Skin of body (tissue), 2 donors: ENCODE results near the gene TMEM208. TPM values are rescaled to one million over a fixed set of nuclear protein-coding genes. Genes with fewer than 3 reads are reported as not detected.

Source experiments
- DNase-seq: peaks from one replicate; lab custom pipeline; 2025; lab: John Stamatoyannopoulos, UW
- total RNA-seq: library from RNA; depleted of rRNA; stranded (reverse); fragments of >200 nt; gene quantifications from one replicate; pipeline ENCODE4 v1.2.3, GENCODE V29; 2014

Gene TMEM208
- total RNA-seq, 1 donor from 2014 or later, result 22.0 TPM

DNA sequence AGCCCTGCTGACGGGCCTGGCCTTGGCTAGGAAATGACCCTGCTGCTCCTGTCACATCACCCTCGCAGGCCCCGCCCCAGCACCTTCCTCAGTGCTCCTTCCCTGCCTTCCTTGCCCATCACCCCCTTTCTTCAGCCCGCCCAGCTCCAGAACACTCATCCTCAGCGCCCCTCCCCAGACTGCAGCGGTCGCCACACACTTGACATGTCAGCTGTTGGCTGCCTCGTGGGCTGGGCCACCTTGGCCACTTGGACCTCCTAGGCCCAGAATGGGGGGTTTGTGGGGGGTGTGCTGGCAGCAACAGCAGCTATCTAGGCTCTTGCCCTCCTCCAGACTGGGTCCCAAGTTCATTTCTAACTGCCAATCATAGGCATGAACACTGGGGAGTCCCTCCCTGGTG is 17.4 kb upstream of the TMEM208 start:
- DNase-seq, result no peak

DNA sequence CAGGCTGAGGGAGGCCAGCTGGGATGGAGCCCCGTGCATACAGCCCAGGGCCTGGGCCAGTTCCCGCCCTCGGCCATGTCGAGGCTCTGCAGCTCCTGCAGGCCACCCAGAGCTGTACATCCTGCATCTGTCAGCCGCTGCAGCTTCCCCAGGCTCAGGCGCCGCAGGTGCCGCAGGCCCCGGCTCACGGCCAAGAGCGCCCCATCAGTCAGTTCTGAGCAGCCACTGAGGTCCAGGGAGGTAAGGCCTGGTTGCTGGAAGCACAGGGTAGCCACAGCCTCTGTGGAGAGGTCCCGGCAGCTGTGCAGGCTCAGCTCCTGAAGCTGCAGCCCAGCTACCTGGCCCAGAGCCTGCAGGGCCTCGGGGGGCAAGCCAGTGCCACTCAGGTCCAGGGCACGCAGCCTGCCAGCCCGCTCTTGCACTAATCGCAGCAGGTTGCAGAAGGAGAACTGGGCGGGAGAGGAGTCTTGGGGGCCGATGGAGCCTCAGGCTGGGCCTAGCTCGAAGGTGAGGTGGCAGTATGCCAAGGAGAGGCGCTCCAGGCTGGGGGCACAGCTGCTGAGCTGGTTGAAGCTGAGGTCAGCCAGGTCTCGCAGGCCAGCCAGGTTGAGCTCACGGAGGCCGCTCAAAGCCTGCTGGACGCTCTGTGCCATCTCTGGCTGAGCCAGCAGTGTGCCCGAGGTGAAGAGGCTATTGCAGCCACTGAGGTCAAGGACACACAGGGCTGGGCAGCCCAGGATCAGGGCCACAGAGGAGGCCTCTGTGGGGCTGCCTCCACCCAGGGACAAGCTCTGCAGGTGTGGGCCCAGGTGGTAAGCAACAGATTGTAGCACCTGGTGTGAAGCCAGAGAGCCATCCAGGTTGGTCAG is 16.6 kb upstream of the TMEM208 start:
- no peak for DNase-seq

DNA sequence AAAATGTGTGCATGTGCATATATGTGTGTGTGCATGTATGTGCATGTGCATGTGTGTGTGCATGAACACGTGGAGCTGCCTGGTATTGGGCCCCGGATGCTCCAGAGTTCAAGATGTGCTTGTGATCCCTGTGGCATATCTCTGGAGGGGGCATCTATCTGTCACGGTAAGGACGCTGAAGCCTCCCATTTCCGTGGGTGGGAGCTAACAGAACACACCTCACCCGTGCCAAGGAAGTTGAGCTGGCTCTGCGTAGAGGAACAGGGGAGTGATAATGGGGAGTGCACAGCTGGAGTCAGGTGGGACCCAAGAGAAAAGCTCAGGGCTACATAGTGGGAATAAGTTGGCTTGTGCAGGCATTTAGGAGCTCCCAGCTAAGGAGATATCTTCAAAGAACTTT is 15.3 kb upstream of the TMEM208 start:
- DNase-seq, result no peak

DNA sequence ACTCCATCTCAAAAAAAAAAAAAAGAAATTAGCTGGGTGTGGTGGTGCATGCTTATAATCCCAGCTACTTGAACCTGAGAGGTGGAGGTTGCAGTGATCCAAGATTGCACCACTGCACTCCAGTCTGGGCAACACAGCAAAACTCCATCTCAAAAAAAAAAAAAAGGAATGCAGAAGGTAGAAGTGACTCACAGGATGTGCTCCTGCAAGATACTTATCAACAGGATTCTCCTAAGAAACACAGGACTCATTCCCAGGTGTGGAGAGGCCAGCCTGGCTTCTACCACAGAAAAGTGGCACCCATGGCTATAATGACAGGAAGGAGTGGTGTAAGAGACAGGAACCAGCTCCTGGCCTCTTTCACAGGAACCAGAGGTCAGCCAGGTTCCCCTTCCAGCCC is 14.2 kb upstream of the TMEM208 start:
- DNase-seq, result no peak

DNA sequence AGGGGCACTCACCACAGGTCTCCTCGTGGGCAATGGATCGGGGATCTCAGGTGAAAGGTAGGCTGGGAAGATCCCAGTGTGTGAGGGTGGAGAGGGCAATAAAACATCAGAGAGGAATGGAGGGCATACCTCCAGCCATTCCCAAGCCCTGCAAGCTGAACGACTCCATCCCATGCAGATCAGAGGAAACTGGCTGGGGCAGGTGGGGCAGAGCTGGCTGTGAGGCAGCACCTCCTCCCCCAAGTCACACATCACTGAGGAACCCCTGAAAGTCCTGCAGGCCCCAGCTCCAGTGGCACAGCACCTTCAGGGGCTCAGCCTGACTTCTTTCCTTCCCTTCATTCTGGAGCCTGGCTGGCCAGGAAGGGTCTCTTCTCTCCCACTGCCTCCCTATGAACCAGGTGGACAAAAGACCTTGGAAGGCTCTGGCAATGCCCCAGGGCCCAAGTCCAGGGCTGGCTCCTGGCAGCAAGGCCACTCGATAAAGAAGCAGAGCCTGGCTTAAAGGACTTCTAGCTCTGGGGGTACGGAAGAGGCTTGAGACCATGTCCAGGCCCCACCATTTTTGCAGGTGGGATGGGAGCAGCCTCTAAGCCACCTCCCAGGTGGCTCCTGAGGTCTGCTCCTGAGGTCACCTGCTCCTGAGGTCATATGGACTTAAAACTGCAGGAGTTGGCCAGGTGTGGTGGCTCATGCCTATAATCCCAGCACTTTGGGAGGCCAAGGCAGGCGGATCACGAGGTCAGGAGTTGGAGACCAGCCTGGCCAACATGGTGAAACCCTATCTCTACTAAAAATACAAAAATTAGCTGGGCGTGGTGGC is 13.5 kb upstream of the TMEM208 start:
- DNase-seq, result no peak

DNA sequence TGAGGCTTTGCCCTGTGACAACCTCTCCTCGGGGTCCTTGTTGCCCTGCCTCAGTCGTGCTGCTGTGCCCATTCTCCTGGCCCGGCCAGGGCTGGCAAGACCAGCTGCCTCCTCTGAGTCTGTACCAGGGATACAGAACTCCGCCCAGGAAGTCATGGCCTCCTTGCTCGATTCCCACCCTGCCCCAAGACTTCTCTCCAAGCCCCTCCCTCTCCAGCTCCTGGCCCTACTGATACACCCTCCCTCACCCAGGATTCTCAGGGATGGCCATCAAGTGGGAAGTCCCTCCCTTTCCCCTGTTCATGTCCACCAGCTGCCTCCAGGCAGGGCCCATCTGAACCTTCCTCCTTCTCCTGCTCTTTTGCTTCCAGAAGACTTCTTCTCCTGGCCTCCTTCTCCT is 11.2 kb upstream of the TMEM208 start:
- no peak for DNase-seq

DNA sequence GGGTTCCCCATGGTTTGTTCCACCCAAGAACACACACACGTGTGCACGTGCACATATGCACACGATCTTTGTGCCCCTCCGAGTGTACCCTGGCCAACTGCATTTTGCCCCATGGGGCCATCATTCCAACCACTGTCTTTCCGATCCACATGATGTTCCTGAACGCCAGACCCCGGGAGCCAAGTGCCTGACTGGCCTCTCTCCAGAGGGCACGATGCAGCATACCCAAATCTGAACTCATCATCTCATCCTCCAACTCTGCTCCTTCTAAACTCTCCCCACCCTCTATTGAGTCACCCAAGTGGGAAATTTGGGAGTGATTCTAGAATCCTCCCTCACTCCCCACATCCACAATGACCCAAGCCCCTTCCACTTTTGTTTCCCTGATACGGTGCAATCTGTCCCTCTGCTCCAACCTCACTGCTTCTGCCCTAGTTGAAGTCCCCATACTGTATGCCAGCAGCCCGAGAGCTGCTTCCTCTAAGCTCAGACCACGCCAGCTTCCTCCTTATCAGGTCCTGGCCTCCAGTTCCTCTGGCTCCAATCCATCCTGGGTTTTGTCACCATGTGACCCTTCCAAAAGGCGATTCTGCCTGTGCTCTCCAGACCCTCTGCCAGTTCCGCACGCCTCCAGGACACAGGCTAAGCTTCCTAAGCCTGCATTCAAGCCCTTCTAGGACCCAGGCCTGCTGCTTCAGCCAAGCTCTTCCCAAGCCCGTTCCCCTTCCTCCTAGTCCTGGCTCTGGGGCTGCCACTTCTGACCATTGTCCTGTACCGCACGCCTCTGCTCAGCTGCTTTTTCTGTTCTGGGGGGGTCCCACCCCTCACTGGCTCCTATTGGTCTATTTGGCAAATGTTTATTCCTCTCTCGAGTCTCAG is 10.1 kb upstream of the TMEM208 start:
- DNase-seq, result no peak

DNA sequence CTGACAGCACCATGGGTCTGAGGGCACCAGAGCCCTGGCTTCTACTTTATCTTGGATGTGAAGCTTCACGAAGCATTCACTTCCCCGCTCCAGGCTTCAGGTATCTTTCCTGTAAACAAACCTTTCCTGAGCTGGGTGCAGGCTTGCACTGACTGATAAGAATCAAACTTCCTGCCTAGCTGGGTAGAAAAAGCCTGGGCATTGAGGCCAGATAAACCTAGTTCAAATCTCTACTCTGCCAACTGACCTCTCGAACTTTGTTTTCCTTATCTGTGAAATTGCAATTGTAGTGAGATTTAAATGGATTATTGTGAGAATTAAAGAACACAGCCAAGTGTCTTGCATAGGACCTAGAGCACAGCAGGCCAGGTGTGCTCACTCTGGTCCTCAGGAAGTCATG is 2.9 kb upstream of the TMEM208 start:
- no peak for DNase-seq

DNA sequence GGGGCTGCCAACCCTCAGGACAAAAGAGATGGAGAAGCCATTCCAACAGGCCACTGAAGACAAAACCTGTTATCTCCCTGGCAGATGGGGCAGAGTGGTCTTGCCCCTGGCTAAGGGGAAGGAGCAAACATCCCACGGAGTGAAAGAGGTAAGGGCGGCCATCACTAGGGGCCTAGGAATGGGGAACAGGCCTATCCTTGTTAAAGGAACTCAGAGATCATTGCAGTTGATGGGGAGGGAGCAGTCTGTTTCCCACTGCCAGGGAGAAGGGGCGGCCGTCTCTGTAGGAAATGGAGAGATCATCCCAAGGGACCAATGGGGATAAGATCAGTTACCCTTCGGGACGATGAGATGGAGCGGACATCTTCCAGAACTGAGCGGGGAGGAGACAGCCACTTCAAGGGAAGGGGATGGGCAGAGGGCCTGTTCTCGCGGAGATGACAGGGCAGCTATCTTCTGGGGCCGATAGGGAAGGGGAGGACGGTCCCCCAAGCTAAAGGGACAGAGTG is 581 bp upstream of the TMEM208 start:
- DNase-seq, result peak; percentile 44

DNA sequence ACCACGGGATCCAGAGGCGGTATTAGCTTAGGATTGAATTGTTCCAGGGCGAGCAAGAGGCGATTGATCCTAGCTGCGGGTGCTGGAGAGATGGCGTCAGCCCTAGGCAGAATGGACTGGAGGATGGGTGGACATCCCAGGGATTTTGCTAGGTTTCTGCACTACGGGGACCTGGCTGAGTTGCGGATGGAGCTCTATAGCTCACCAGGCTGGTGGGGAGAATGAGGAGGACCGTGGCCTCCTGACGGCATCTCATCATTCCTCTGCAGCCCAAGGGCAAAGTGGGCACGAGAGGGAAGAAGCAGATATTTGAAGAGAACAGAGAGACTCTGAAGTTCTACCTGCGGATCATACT is 614 bp downstream of the TMEM208 start:
- no peak for DNase-seq

DNA sequence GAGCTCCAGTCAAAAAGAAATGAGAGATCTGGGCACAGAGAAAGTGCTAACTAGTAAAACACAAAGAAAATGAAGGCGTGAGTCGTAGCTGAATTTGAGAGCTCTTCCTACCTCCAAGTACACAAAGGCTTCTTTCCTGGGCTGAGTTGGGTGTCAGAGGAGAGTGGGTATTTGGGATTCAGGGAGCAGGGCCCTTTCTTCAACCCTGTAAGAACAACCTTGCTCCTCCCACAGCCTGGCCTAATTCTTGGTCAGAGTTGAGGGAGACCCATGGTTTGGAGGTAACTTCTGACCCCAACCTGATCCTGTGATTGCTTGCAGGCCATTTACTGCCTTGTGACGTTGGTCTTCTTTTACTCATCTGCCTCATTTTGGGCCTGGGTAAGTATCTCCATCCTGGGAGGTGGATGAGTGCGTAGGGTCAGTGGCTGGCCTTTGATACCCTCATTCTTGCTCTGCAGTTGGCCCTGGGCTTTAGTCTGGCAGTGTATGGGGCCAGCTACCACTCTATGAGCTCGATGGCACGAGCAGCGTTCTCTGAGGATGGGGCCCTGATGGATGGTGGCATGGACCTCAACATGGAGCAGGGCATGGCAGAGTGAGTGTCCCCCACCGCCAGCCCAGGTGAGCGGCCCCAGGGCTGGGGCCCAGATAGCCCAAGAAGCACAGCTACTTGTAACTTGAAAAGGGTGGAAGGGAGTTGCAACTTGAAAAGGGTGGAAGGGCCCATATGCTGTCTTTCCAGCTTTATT is 1.3 kb downstream of the TMEM208 start:
- no peak for DNase-seq

DNA sequence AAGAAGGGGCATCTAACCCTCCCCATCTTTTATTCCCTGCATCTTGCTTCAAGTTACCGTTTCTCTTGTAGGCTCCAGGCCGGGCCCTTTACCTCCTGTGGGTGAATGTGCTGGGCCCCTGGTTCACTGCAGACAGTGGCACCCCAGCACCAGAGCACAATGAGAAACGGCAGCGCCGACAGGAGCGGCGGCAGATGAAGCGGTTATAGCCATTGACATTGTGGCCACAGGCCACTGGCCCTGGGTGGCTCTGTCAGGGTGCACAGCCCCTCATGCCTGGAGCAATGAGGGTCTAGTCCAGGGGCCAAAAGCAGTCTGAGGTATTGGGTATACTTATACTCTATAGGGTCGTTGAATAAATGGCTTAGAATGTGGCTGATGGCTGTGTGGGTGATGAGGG is 2.0 kb downstream of the TMEM208 start:
- DNase-seq, result no peak

DNA sequence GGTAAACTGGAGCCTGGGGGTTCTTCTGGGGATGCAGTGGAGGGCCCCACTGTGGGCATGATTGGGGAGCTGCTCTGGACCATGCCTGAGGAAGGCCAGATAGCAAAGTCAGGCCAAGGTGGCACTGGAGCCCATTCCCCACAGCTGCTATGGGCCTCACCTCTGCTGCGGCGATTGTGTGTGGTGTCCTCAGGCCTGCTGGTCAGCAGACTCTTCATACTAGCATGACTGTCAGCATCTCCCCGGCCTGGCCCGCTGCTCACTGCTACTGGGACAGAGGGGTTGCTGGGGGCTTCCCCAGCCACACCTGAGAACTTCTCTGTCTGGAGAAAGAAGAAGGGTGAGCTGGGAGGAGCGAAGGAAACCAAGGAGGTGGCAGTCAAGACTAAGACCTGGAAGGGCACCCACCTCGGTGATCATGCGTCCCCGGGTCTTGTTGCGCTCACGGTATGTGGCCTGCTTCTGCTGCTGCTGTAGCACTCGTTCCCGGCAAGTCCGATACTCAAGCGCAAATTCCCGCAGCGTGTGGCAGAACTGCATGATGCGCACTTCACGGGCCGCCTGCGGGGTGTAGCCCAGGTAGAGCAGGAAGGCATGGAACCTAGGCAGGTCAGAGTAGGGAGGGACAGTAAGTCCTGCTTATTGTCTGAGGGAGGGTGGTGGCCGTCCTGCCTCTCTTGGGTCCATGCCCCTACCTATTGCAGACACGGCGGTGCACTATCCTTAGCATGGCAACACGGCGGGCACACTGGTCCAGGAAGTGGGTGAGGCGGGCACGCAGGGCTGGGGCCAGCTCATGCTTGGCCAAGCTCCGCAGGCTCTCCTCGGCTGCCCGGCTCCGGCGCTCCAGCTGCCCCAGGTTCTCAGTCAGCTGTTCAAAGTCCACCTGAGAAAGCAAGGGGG is 3.2 kb downstream of the TMEM208 start:
- DNase-seq, result no peak

DNA sequence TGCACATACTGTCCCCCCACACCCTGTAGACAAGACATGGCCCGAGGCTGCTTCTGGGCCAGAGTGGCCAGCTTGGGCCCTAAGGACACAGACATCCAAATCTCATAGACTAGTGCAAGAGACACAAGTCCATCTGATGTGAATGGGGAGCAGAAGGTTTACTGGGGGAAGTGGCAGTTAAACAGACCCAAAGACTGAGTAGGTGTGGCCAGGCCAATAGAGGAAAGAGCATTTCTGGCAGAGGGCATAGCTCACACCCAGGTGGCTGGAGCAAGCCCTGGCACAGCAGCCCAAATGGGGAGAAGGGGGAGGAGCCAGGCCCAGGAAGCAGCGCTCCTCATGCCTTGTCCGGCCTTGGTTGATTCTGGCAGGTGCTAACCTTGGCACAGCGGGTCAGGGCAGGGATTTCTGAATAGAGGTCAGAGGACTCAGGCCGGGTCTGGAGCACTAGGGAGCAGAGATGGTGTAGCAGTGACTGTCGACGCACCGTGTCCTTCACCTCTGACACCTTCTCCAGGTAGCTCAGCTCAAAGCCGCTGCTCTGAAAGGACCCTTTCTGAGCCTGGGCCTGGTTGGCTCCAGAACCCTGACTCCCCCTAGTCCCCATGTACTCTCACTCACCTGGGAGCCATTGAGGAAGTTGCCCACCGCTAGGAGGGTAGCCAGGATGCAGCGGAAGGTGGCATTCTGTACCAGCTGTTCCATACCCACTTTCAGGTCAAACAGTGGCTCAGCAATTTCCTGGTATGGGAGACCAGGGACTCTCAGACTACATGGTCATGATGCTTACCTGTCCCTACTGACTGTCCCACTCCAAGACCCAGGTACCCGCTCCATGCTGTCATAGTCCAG is 4.1 kb downstream of the TMEM208 start:
- no peak for DNase-seq

DNA sequence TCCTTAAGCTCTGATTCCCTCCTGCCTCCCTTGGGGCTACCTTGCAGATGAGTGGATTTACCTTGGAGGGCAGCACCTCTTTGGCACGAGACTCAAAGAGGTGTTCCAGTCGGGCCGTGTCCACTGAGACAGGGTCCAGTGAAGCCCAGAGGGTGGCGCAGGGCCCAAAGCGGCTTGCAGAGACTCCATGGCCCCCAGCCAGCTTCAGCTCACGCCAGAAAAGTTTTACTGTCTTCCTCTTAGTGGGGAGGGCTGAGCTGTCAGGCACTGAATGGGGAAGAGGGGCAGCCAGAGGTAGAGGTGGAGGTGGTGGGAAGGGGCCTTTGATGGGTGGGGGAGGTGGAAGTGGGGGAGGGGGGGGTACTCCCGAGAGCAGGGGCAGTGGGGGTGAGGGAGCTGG is 6.7 kb downstream of the TMEM208 start:
- no peak for DNase-seq

DNA sequence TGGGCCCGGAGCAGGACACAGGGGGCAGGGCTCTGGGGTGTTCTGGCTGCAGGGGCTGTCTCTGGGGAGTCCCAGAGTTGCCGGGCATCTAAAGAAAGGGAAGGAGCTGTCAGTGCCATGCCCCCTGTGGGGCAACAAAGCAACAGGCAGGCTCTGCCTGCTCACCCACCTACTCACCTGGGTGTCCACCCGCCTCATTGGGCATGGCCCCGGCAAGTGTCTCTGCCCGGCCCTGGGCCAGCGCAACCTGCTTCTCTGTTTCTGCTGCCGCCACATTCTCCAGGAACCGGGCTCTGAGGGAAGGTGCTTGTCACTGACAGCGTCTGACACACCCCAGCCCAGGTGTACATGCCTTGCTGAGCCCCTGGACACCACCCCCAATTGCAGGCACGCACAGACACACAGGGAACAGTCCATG is 7.3 kb downstream of the TMEM208 start:
- DNase-seq, result no peak

DNA sequence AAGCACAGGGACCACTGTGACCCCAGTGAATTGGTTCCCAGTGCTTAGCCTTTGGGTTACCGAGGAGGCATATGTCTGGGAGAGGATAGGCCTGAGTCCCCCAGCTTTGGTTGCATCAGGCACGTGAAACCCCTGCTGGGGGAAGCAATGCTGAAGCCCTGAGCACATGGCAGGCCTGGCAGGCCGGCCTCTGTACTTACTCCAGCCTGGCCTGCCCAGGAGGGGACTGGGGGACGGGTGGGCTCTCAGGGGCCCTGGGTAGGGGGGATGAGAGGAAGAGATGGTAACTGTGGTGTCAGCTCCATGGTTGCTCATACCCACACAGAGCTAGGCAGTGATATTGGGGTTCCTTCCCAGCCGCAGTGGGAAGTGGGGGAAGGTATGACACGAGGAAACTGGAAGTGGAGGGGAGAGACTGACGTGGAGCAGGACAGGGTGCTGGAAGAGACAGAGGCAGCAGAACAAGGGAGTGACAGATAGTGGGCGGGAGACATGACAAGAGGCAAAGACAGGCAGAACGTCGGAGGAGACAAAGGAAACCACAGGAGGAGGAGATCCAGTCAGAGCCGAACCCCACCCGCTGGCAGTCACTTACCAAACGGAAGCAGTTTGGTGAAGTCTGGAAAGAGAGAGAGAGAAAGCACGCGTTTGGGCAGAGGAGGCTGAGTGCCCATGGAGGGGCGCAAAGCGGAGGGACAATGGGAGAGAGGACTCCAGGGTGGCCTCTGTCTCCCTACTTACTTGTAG is 9.1 kb downstream of the TMEM208 start:
- no peak for DNase-seq
